ENCODE results near the gene TRIP13.

The TRIP13 gene

GRCh38 chr5:933251-933861, 40.7 kb downstream of the TRIP13 start:
- TF ChIP-seq CTCF (IDR thresholded peaks at IDR 0.05), result no peak

DNA sequence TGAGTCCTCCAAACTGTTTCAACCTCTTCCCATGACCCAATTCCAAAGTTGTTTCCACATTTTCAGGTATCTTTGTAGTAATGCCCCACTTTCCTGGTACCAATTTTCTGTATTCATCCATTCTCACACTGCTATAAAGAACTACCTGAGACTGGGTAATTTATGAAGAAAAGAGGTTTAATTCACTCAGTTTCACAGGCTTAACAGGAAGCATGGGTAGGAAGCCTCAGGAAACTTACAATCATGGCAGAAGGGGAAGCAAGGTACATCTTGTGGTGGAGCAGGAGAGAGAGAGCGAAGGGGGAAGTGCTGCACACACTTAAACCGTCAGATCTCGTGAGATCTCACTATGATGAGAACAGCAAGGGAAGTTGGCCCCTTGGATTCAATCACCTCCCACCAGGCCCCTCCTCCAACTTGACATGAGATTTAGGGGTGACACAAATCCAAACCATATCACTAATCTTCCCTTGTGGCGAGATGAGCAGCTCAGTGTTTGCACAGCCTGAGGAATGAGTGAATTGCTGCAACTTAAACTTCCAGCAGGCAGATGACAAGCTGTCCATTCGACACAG, 42.9 kb downstream of the TRIP13 start:
- TF ChIP-seq CTCF (IDR thresholded peaks at IDR 0.05), result no peak

DNA sequence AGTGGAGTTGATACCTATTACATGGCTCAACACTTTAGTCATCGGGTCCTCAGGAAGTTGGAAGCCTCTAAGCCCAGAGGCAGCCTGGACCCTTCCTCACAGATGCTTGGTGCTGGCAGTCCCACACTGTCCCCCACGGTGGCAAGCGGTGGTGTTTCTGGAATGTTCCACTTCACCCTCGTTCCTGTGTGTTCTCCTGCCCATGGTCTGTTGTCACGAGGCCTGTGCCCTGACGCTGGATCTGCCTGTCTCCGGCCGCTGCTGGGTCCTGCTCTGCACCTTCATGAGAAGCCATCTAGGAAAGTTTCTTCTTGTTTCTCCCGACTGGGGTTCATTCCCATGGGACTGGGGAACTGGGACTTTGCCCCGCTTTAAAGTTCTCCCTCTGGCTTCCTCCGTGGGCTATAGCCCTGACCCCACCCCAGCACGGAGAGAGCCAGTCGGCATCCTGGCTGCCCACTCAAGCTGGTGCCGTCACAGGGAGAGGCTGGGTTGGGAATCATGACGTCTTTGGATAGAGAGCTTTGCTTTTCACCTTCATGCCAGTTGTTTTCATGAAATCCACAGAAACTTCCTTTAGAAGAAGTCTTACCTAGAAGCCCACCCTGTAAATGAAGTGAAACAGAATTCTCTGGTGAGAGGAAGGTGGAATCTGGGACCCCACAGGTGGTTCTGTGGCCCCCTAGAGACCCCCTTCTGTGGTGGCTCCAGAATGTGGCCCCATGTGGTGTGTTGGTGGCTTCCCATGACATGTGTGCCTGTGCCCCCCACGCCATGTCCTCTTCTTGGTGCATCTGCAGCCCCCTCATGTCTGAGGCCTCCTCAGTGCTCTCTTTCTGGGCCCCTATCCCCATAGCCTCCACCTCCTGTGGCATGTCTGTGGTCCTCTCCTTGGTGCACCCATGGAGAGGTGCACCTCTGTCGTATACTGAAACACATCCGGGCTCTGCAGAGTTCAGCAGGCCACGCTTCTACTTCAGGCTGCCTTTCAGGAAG, 43.8 kb downstream of the TRIP13 start:
- no peak for TF ChIP-seq CTCF (IDR thresholded peaks at IDR 0.05)

- no peak for TF ChIP-seq CTCF (IDR thresholded peaks at IDR 0.05)
Measured at GRCh38 chr5:937151-937924, 44.7 kb downstream of the TRIP13 start.

- TF ChIP-seq CTCF (IDR thresholded peaks at IDR 0.05), result no peak
Measured at GRCh38 chr5:939368-939767, 46.7 kb downstream of the TRIP13 start.

- TF ChIP-seq CTCF (IDR thresholded peaks at IDR 0.05), result no peak
Measured at GRCh38 chr5:943201-943917, 50.7 kb downstream of the TRIP13 start.
